GM19452 (cell line): ENCODE data around the gene CCDC15.
"Not testable (repeated sequence)": the region's sequence is repeated elsewhere in the genome, so short reads cannot be mapped to it uniquely, and the experiment has no call there.

Source experiments
- ATAC-seq: cut with Tn5 transposase; IDR thresholded peaks from one replicate; pipeline ENCODE4 v1.9.1; 2021; ENCODE audit not compliant: unreplicated experiment

The CCDC15 gene

GRCh38 chr11:125080531-125080911 lies 126.5 kb downstream of the CCDC15 start:
- no peak for ATAC-seq

- no peak for ATAC-seq
Observed at GRCh38 chr11:125081098-125081798, 127.2 kb downstream of the CCDC15 start.

GRCh38 chr11:125082040-125082439 lies 128.0 kb downstream of the CCDC15 start:
- ATAC-seq, result no peak

- no peak for ATAC-seq
Observed at GRCh38 chr11:125082611-125083311, 128.8 kb downstream of the CCDC15 start.

GRCh38 chr11:125083312-125084056 lies 129.5 kb downstream of the CCDC15 start:
- no peak for ATAC-seq

GRCh38 chr11:125084057-125084416 lies 130.0 kb downstream of the CCDC15 start:
- no peak for ATAC-seq

- ATAC-seq, result no peak
Observed at GRCh38 chr11:125084761-125085231, 130.8 kb downstream of the CCDC15 start.

GRCh38 chr11:125085301-125086081 lies 131.5 kb downstream of the CCDC15 start:
- no peak for ATAC-seq

GRCh38 chr11:125086633-125087296 lies 132.8 kb downstream of the CCDC15 start:
- no peak for ATAC-seq

GRCh38 chr11:125088123-125088522 lies 134.1 kb downstream of the CCDC15 start:
- no peak for ATAC-seq

- ATAC-seq, result no peak
Observed at GRCh38 chr11:125088576-125089455, 134.8 kb downstream of the CCDC15 start.

- ATAC-seq, result not testable (repeated sequence)
Observed at GRCh38 chr11:125089481-125089880, 135.5 kb downstream of the CCDC15 start.

GRCh38 chr11:125090151-125090550 lies 136.1 kb downstream of the CCDC15 start:
- not testable (repeated sequence) for ATAC-seq

GRCh38 chr11:125090816-125091215 lies 136.8 kb downstream of the CCDC15 start:
- ATAC-seq, result no peak
